Measurements from ENCODE around the gene KLK5.
A peak's percentile ranks its signal among the peaks of the same experiment; 100 is the strongest.
"Not testable (repeated sequence)": the region's sequence is repeated elsewhere in the genome, so short reads cannot be mapped to it uniquely, and the experiment has no call there.

The KLK5 gene, protein sequence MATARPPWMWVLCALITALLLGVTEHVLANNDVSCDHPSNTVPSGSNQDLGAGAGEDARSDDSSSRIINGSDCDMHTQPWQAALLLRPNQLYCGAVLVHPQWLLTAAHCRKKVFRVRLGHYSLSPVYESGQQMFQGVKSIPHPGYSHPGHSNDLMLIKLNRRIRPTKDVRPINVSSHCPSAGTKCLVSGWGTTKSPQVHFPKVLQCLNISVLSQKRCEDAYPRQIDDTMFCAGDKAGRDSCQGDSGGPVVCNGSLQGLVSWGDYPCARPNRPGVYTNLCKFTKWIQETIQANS

DNA sequence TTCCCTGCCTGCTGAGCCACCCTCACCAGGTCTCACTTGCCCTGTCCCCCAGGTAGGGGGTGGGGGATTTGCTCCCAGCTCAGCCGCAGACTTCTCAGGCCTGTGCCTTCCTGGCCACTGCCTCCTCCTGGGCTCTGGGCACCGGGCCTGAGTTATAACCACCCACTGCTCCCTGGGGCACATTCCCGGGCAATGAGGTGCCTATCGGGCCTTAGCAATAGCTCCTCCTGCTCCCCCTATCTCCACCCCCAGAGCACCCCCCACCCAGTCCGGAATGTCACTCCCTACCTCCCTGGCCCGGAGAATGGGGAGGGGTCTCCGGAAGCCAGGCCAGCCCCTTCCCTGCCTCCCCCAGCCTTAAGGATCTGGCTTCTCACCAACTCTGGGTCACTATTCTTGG lies at the start of gene KLK5:
TSS of gene KLK5 (minus strand) at position 129 of the 400 bp plus-strand sequence. CDS start 381 bp downstream, outside the sequence.
- no peak for DNase-seq

GRCh38 chr19:51002089-51002532 lies 49.3 kb upstream of the KLK5 start:
- no peak for DNase-seq

DNA sequence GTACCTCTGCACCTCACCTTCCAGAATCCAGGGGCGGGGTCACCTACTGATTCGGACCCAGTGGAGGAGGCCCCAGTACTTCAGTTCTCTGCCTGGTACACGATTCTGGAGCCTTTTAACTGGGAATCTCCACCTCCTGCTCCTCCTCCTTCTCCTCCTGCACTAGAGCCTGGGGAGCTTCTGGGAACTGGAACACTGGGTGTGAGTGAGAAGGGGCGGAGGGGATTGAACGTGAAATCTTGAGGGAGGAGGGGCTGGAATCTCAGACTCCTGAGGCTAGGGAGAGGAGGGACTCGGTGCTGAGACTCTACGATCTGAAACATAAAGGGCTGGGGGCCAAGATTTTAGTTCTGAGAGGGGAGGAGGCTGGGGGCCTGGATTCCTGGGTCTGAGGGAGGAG lies 48.7 kb upstream of the KLK5 start, which contains the start of gene KLK8:
TSS of gene KLK8 (minus strand) at position 90 of the 400 bp plus-strand sequence. CDS start 437 bp downstream, outside the sequence.
- no peak for DNase-seq

DNA sequence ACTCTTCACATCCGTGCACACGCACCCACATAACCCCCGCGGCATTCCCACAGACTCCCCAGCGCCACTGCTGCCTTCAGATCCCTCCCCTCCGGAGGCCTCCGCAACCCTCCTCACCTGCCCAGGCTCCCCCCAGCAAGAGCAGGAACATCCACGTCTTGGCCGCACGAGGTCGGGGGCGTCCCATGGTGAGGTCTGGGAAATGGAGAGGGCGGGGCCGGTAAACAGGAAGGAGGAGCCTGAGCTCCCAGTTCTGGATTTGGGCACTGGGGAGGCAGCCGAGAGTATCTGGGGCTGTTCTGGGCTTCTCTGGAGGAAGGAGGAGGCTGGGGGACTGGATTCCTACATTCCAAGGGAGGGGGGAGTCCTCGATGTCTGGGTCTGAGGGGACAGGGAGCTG lies 48.1 kb upstream of the KLK5 start:
- no peak for DNase-seq

GRCh38 chr19:51000426-51000825 lies 47.6 kb upstream of the KLK5 start:
- DNase-seq, result no peak

- no peak for DNase-seq
These were observed 45.8 kb upstream of the KLK5 start for GRCh38 chr19:50998686-50999085.

DNA sequence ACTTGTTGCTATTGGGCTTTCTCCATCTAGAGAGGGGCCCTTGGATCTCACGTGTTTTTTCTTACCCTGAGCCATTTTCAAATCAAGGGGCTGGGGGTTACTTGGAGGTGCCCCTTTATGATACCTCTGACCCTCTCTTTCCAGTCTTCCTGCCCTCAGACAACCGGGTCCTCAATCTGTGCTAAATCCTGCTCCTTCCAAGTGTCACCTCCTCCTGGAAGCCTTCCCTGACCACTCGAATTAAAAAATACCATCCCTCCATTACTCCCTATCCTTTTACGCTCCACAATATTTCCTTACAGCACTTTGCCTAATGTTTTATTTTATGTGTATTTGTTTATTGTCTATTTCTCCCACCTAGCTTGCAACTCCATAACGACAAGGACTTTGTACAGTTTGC lies 45.2 kb upstream of the KLK5 start:
- no peak for DNase-seq

- peak; percentile 9 for DNase-seq
These were observed 41.3 kb upstream of the KLK5 start for GRCh38 chr19:50994129-50994528.

DNA sequence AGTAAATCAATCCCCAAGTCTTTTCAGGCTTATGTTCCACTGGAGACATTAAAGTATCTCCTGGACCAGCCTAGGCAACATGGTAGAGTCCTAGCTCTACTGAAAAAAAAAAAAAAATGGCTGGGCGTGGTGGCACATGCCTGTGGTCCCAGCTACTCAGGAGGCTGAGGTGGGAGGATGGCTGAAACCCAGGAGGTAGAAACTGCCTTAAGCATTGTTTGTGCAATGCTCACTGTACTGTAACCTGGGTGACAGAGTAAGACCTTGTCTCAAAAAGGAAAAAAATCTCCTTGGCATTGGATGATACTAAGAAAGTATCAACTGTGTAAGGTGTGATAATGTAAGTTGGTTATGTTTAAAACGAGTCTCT lies 39.8 kb upstream of the KLK5 start:
- DNase-seq, result no peak

DNA sequence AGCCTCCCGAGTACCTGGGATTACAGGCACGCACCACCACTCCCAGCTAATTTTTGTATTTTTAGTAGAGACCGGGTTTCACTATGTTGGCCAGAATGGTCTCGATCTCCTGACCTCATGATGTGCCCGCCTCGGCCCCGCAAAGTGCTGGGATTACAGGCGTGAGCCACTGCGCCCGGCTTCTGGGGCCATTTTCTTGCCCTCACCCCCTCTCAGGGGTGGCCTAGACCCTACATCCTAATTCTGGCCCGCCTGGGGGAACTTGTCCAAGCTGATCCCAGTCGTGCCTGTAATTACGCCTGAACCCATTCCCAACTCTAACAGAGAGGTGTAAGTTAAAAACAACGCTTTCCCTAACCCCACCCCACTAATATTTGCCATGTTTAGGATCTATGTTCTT lies 31.6 kb upstream of the KLK5 start:
- DNase-seq, result not testable (repeated sequence)

DNA sequence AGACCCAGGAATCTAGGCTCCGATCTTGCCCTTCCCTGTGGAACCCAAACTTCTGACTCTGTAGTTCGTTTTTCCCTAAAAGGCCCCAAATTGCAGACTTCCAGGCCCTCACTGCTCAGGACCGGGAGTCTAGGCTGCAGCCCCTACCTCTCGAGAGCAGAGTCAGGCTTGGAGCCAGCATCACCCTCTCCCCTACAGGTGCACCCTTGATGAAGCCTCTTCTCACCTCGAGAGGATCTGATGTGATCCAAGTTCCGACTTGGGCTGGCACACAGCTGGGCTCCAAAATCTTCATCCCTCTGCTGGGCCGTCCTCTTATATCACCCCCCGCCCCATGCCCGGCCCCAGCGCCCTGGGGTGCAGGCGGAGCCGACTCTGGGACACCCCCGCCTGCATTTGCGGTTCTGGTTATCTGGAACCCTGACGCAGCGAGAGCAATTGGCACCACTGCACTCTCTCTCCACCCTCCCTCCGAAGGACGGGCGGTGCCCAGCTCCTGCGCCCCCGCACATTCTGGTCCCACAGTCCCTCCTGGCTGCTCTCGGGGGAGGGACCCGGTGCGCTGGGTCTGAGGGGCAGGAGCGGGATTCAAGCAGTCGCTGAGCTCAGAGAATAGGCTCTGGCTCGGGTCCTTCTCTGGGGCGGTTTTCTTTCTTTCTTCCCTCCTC lies 30.9 kb upstream of the KLK5 start, which contains the start of gene KLK7:
TSS of gene KLK7 (minus strand) at position 293 of the 668 bp plus-strand sequence. CDS start 1,518 bp downstream, outside the sequence.
- no peak for DNase-seq

- no peak for DNase-seq
These were observed 29.3 kb upstream of the KLK5 start for GRCh38 chr19:50982186-50982585.

- no peak for DNase-seq
These were observed 28.8 kb upstream of the KLK5 start for GRCh38 chr19:50981587-50982146.

DNA sequence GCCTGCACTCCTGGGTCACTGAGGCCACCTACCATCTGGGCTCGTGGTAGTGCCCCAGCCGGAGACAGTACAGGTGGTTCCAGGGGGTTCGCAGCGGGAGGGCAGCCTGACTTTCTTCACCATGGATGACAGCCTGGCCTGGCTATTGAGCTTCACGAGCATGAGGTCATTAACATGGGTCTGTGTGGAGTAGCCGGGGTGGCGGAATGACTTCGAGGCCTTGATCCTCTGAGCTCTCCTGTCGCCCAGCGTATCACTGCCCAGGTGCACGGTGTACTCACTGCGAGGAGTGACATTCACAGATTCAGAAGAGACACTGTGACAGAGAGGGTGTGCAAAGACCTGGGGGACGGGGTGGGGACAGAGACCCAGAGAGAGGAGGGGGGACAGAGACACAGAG lies 27.4 kb upstream of the KLK5 start:
- no peak for DNase-seq

- no peak for DNase-seq
These were observed 26.9 kb upstream of the KLK5 start for GRCh38 chr19:50979758-50980157.

GRCh38 chr19:50978772-50979390 lies 26.0 kb upstream of the KLK5 start:
- no peak for DNase-seq

DNA sequence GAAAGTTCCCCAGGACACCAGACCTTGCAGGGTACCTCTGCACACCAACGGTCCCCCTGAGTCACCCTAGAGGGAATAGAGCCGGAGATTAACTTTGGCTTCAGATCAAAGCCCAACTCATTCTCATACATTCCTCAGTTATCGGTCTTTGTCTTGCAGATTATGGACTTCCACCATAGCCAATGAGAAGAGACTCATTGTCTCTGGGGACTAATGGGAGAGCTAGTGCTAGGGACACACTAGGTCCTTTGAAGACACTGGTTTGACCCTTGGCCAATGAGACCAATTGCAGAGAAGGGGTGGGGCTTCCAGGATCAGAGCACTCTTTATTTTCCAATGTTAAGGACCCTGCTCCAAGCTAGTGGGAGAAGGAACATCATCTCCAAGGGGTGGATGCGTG lies 24.8 kb upstream of the KLK5 start:
- DNase-seq, result no peak

GRCh38 chr19:50975766-50976165 lies 22.9 kb upstream of the KLK5 start:
- no peak for DNase-seq

GRCh38 chr19:50974702-50975556 lies 22.1 kb upstream of the KLK5 start:
- no peak for DNase-seq

- DNase-seq, result no peak
These were observed 20.0 kb upstream of the KLK5 start for GRCh38 chr19:50972795-50973376.

GRCh38 chr19:50969810-50970209 lies 17.0 kb upstream of the KLK5 start:
- DNase-seq, result not testable (repeated sequence)

GRCh38 chr19:50969413-50969760 lies 16.5 kb upstream of the KLK5 start, which contains the start of gene KLK6:
Gene KLK6, minus strand, starts transcription at chr19:50969591. Its CDS starts 1,487 bp downstream, at chr19:50968104.
- no peak for DNase-seq

All from MV-4-11 (cell line).